K562 (cell line): ENCODE results near the gene GPR179. TPM values are rescaled to one million over a fixed set of nuclear protein-coding genes. Genes with fewer than 3 reads are reported as not detected.

Source experiments
- BHLHE40 ChIP-seq: IDR thresholded peaks from 2 replicates; pipeline ENCODE4 v1.6.1; 2011; ENCODE audit warnings: low read length, improper control_type of control experiment
- C11orf30 ChIP-seq: fragments of 450-650 bp; IDR thresholded peaks from 2 replicates; pipeline ENCODE4 v1.6.1; 2016; ENCODE audit warnings: low read depth, mild to moderate bottlenecking
- CCNT2 ChIP-seq: IDR thresholded peaks from 2 replicates; pipeline ENCODE4 v1.6.1; 2011; ENCODE audit warnings: borderline replicate concordance, low read depth, mild to moderate bottlenecking, moderate library complexity, mixed read lengths, low read length; ENCODE audit not compliant: insufficient read length; ENCODE audit errors: extremely low read depth
- CREB1 ChIP-seq, 2 experiments: sonication (generic) in 1 of 2; formaldehyde crosslinking in 1 of 2; IDR thresholded peaks; 2 replicates each; pipeline versions ENCODE4 v1.6.1 to v1.8.0; 2012 to 2022; ENCODE audit warnings: inconsistent platforms in 1 of 2, mild to moderate bottlenecking in 1 of 2, missing genetic modification reagents in 1 of 2, moderate library complexity in 1 of 2
- HCFC1 ChIP-seq: IDR thresholded peaks from 2 replicates; pipeline ENCODE4 v1.6.1; 2012; ENCODE audit warnings: low read depth, low read length, improper control_type of control experiment
- HNRNPLL ChIP-seq: fragments of 200-400 bp; formaldehyde crosslinking; IDR thresholded peaks from 2 replicates; pipeline ENCODE4 v1.6.1; 2017; ENCODE audit warnings: low read length, low read depth, mild to moderate bottlenecking; ENCODE audit not compliant: poor library complexity, severe bottlenecking
- MTA3 ChIP-seq: fragments of 450-650 bp; formaldehyde crosslinking; IDR thresholded peaks from 2 replicates; pipeline ENCODE4 v1.6.1; 2017; ENCODE audit warnings: mild to moderate bottlenecking, borderline replicate concordance
- NRF1 ChIP-seq, 2 experiments: fragments of 450-650 bp; IDR thresholded peaks in 1 of 2; conservative IDR thresholded peaks in 1 of 2; 2 replicates each; pipeline ENCODE4 v1.6.1; 2014; ENCODE audit warnings: mild to moderate bottlenecking in 2 of 2
- SMARCE1 ChIP-seq: fragments of 450-650 bp; IDR thresholded peaks from 2 replicates; pipeline ENCODE4 v1.7.1; 2016; ENCODE audit warnings: mild to moderate bottlenecking
- SUPT5H ChIP-seq: fragments of 450-650 bp; IDR thresholded peaks from 2 replicates; pipeline ENCODE4 v1.6.1; 2016
- TAF7 ChIP-seq: fragments of 450-650 bp; IDR thresholded peaks from 2 replicates; pipeline ENCODE4 v1.6.1; 2016; ENCODE audit warnings: missing genetic modification characterization, missing compliant biosample characterization
- ZNF830 ChIP-seq: fragments of 250-450 bp; sonication (Bioruptor Pico); IDR thresholded peaks from 2 replicates; pipeline ENCODE4 v1.5.0; 2021; ENCODE audit warnings: mild to moderate bottlenecking
- polyA plus RNA-seq, 8 experiments: library from polyadenylated mRNA; depleted of rRNA in 4 of 8; stranded (reverse) in 5 of 8; unstranded in 3 of 8; fragments of >200 nt; fragmentation: Nextera tagmentation in 2 of 8; fragmentation: Illumina TruSeq in 1 of 8; extraction: Ambion mirVana in 2 of 8; extraction: Trizol in 1 of 8; gene quantifications; 2 replicates each; pipeline versions ENCODE4 v1.2.1 to v1.2.3, GENCODE V29; 2011 to 2014; ENCODE audit warnings: inconsistent platforms in 1 of 8, missing spikeins in 1 of 8
- total RNA-seq, 7 experiments: library from RNA; depleted of rRNA in 6 of 7; stranded (reverse); fragments of >200 nt in 6 of 7; fragmentation: Illumina TruSeq in 2 of 7; extraction: Trizol in 2 of 7; gene quantifications; 2 replicates each; pipeline versions ENCODE4 v1.2.1 to v1.2.3, GENCODE V29; 2011 to 2021; ENCODE audit warnings: low replicate concordance in 1 of 7
- TF ChIP-seq, protein P1 (sequence below): IDR thresholded peaks from 2 replicates; pipeline ENCODE4 v1.6.1; 2011; ENCODE audit warnings: borderline replicate concordance, low read depth, mild to moderate bottlenecking, moderate library complexity, low read length; ENCODE audit not compliant: insufficient read depth, poor library complexity, severe bottlenecking
- TF ChIP-seq, protein P2 (sequence below): conservative IDR thresholded peaks from 2 replicates; pipeline ENCODE4 v1.6.1; 2011; ENCODE audit warnings: low read depth, mild to moderate bottlenecking, low read length; ENCODE audit not compliant: control insufficient read depth
- TF ChIP-seq, protein P3 (sequence below): fragments of 200-800 bp; sonication (Bioruptor generic); IDR thresholded peaks from 2 replicates; pipeline ENCODE4 v1.6.1; 2017; ENCODE audit warnings: missing genetic modification characterization, missing compliant biosample characterization

GPR179 gene
- total and polyA plus RNA-seq, 9 of the 15 experiments (the other 6 are each of a cell fraction or from before 2014, with no cell fraction given), result not detected

DNA sequence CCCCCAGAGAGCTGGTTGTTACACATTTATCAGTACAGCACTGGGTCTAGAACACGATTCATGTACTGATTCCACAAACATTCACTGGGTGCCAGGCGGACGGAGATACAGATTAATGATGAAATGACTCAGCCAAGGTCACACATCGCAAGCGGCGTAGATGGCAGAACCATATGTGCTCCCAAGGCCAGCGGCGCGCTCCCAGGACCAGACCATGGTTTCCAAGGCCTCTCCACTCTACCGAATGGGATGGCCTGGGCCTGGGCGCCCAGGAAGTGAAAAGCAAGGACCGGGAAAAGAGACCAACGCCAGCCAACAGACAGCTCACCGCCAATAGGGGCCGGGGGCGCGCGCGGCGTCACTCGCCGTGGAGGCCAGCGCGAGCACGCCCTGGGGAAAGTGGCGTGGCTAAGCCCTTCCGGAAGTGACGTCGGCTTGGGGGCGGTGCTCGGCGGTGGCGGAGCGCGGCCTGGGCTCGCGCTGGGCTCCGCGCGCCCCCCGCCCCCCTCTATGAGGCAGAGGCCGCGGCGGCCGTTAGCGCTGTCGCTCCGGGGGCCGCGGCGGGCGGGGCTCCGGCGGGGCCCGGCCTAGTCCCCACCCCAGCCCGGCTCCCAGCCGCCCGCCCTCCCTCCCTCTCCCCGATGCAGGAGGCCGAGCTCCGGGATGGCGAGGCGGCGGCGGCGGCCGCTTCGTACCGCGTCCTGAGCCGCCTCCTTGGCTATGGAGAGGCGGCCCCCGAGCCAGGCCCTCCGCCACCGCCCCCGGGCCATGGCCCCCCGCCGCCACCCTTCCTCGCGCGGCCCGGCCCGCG is 7.9 kb upstream of the GPR179 start, which contains the start of gene SOCS7 (continued):
- TF ChIP-seq, protein P1, sequence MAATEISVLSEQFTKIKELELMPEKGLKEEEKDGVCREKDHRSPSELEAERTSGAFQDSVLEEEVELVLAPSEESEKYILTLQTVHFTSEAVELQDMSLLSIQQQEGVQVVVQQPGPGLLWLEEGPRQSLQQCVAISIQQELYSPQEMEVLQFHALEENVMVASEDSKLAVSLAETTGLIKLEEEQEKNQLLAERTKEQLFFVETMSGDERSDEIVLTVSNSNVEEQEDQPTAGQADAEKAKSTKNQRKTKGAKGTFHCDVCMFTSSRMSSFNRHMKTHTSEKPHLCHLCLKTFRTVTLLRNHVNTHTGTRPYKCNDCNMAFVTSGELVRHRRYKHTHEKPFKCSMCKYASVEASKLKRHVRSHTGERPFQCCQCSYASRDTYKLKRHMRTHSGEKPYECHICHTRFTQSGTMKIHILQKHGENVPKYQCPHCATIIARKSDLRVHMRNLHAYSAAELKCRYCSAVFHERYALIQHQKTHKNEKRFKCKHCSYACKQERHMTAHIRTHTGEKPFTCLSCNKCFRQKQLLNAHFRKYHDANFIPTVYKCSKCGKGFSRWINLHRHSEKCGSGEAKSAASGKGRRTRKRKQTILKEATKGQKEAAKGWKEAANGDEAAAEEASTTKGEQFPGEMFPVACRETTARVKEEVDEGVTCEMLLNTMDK, result no peak
- peak; percentile 71 for TF ChIP-seq CCNT2
- TF ChIP-seq, protein P2, sequence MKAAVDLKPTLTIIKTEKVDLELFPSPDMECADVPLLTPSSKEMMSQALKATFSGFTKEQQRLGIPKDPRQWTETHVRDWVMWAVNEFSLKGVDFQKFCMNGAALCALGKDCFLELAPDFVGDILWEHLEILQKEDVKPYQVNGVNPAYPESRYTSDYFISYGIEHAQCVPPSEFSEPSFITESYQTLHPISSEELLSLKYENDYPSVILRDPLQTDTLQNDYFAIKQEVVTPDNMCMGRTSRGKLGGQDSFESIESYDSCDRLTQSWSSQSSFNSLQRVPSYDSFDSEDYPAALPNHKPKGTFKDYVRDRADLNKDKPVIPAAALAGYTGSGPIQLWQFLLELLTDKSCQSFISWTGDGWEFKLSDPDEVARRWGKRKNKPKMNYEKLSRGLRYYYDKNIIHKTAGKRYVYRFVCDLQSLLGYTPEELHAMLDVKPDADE, result 0 out of 2 replicates have a peak, but pooled peaks have one; percentile 29
- peak; percentile 90 for TF ChIP-seq SUPT5H
- TF ChIP-seq CREB1 (IDR thresholded peaks at IDR 0.05), result peak; percentile 83
- peak; percentile 81 for TF ChIP-seq CREB1 (CRISPR knock-in tag; IDR thresholded peaks at IDR 0.05)
- 0 out of 2 replicates have a peak, but pooled peaks have one; percentile 17 for TF ChIP-seq C11orf30
- peak; percentile 44; the same call in 1 of the 2 replicates for TF ChIP-seq HCFC1
- TF ChIP-seq TAF7, result peak; percentile 46; the same call in 1 of the 2 replicates
- peak; percentile 67; the same call in 1 of the 2 replicates for TF ChIP-seq SMARCE1
- peak; percentile 84; the same call in 1 of the 2 replicates for TF ChIP-seq MTA3
- peak; percentile 63 for TF ChIP-seq HNRNPLL
- TF ChIP-seq BHLHE40, result peak; percentile 28; the same call in 1 of the 2 replicates
- TF ChIP-seq ZNF830 (CRISPR knock-in tag), result 0 out of 2 replicates have a peak, but pooled peaks have one; percentile 76
- TF ChIP-seq, protein P3, sequence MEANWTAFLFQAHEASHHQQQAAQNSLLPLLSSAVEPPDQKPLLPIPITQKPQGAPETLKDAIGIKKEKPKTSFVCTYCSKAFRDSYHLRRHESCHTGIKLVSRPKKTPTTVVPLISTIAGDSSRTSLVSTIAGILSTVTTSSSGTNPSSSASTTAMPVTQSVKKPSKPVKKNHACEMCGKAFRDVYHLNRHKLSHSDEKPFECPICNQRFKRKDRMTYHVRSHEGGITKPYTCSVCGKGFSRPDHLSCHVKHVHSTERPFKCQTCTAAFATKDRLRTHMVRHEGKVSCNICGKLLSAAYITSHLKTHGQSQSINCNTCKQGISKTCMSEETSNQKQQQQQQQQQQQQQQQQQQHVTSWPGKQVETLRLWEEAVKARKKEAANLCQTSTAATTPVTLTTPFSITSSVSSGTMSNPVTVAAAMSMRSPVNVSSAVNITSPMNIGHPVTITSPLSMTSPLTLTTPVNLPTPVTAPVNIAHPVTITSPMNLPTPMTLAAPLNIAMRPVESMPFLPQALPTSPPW (CRISPR knock-in tag), result peak; percentile 95
- TF ChIP-seq NRF1 (conservative IDR thresholded peaks at IDR 0.05 in 1 of 2, IDR thresholded peaks at IDR 0.05 in 1 of 2), result peak; percentile 73 to 77
